ENCODE results near the gene KARS1.

The KARS1 gene

GRCh38 chr16:75647492-75648264 lies at the start of gene KARS1, which contains the start of gene TERF2IP:
Gene KARS1, minus strand, starts transcription at chr16:75647665. Its CDS starts 26 bp downstream, at chr16:75647639.
Gene TERF2IP, plus strand, starts transcription at chr16:75647773. Its CDS starts 110 bp downstream, at chr16:75647883.
- peak; percentile 80 for DNase-seq

- DNase-seq = no peak
Measured at GRCh38 chr16:75695708-75696107, 48.2 kb upstream of the KARS1 start.

- DNase-seq = no peak
Measured at GRCh38 chr16:75687361-75687760, 39.9 kb upstream of the KARS1 start.

GRCh38 chr16:75682308-75682707 lies 34.8 kb upstream of the KARS1 start:
- DNase-seq = no peak

- no peak for DNase-seq
Measured at GRCh38 chr16:75679366-75679765, 31.9 kb upstream of the KARS1 start.

GRCh38 chr16:75676909-75677308 lies 29.4 kb upstream of the KARS1 start, which contains the start of gene CPHXL2:
Gene CPHXL2, minus strand, starts transcription at chr16:75677009. Its CDS starts 10 bp downstream, at chr16:75676999.
- no peak for DNase-seq

- no peak for DNase-seq
Measured at GRCh38 chr16:75667503-75667902, 20.0 kb upstream of the KARS1 start.

GRCh38 chr16:75660726-75661302 lies 13.3 kb upstream of the KARS1 start:
- DNase-seq = no peak

- DNase-seq = no peak
Measured at GRCh38 chr16:75660321-75660720, 12.9 kb upstream of the KARS1 start.

GRCh38 chr16:75658175-75658574 lies 10.7 kb upstream of the KARS1 start:
- DNase-seq = no peak

GRCh38 chr16:75653922-75654321 lies 6.5 kb upstream of the KARS1 start:
- no peak for DNase-seq

- DNase-seq = peak; percentile 5
Measured at GRCh38 chr16:75648265-75649076, 1.0 kb upstream of the KARS1 start.

- DNase-seq = no peak
Measured at GRCh38 chr16:75647112-75647491, 363 bp downstream of the KARS1 start.

- no peak for DNase-seq
Measured at GRCh38 chr16:75644240-75645012, 3.0 kb downstream of the KARS1 start.

- DNase-seq = no peak
Measured at GRCh38 chr16:75640598-75640997, 6.9 kb downstream of the KARS1 start.

GRCh38 chr16:75635036-75635435 lies 12.4 kb downstream of the KARS1 start:
- DNase-seq = no peak

GRCh38 chr16:75632857-75633256 lies 14.6 kb downstream of the KARS1 start:
- no peak for DNase-seq

GRCh38 chr16:75630052-75630451 lies 17.4 kb downstream of the KARS1 start:
- DNase-seq = no peak

- no peak for DNase-seq
Measured at GRCh38 chr16:75629132-75629531, 18.3 kb downstream of the KARS1 start.

GRCh38 chr16:75628351-75628750 lies 19.1 kb downstream of the KARS1 start:
- DNase-seq = no peak

GRCh38 chr16:75627851-75628250 lies 19.6 kb downstream of the KARS1 start:
- no peak for DNase-seq

- DNase-seq = no peak
Measured at GRCh38 chr16:75626806-75627205, 20.7 kb downstream of the KARS1 start.

GRCh38 chr16:75624921-75625334 lies 22.5 kb downstream of the KARS1 start:
- no peak for DNase-seq

Data from GDM1 (cell line).